DMS 273 (cell line): Measurements from ENCODE around the gene NT5DC3.

ENCODE experiments used
- DNase-seq: peaks from one replicate; lab custom pipeline; 2025; ENCODE audit not compliant: unreplicated experiment; lab: John Stamatoyannopoulos, UW

NT5DC3 gene

DNA sequence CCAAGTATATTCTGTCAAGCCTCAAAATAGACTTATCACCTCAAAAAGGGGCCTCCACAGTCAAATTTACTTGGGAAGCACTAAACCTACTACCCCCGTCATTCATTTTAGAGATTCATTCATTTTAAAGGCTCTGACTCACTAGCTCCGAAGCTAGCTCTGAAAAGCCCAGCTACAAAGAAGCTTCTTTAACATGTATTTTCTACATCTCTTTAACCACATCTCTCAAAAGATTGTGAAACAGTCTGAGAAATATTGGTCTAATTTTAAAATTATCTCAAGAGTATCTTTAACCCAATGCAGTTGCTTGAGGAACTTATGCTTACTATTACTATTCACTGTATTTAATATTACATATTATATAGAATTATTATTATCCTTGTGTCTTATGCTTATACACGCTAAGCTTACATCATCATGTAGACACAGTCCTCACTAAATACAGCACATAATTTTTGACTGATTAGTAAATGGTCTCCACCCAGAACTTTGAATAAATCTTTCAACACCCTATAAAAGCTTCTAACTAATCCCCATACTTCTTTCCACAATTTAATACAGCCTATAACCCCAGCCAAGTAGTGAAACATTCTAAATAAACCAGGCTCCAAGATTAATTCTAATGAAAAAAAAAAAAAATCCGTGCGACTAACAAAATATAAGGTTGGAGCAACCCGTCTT lies 7.8 kb downstream of the NT5DC3 start:
- no peak for DNase-seq

DNA sequence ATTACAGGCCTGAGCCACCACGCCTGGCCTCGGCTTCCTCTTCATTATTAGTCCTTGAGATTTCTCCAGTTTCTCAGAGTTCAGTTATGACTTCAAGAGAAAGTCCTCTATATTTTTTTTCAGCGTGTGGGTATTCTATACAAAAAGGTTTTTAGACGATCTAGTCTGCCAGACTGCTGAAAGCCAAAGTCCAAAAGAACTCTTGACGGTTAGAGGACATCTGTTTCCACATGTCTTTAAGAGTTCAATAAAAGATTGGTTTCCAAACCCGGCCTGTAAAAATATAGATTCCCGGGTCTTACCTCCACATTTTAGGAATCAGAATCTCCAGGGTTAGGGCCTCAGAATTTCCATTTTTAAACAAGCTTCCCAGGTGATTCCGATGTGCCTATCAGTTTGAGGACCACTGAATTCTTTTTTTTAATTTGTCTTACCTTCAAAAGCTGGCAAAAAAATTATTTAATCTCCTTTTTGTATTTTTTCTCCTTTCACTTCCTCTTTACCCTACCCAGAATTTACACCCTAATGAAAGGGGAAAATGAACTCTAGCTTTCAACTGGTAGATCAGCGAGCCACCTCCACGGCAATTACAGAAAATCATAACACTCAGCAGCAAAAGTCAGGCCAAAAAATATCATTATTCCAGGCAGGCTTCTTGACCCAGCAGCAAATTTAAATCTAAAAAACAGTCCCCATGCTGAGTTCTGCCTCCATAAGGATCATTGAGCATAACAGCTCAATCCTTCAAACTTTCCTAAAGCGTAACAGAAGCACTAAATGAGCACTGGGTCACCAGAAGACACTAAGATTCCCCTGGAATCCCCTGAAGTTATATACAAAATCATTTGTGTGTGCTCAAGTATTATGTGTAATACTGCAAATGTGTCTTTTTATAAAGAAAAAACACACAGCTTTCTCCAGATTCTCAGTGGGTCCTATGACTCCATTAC lies 8.7 kb downstream of the NT5DC3 start:
- no peak for DNase-seq

DNA sequence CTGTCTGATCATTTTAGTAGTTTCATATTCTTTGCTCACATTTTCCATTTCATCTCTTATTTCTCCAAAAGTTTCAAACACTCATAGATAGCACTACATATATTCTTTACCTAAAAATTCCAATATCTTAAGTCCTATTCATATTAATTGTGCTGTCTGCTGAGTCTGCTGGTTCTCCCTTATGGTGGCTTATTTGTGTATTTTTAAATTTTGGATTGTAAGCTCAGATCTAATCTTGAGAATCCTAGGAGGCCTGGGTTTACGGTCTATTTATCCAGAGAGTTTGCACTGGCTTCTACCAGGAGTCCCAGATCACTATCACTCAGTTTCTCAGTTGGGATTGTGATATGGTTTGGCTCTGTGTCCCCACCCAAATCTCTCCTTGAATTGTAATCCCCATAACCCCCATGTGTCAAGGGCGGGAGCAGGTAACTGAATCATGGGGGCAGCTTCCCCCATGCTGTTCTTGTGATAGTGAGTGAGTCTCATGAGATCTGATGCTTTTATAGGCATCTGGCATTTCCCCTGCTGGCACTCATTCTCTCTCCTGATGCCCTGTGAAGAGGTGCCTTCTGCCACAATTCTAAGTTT lies 10.2 kb downstream of the NT5DC3 start:
- DNase-seq: peak; percentile 33

DNA sequence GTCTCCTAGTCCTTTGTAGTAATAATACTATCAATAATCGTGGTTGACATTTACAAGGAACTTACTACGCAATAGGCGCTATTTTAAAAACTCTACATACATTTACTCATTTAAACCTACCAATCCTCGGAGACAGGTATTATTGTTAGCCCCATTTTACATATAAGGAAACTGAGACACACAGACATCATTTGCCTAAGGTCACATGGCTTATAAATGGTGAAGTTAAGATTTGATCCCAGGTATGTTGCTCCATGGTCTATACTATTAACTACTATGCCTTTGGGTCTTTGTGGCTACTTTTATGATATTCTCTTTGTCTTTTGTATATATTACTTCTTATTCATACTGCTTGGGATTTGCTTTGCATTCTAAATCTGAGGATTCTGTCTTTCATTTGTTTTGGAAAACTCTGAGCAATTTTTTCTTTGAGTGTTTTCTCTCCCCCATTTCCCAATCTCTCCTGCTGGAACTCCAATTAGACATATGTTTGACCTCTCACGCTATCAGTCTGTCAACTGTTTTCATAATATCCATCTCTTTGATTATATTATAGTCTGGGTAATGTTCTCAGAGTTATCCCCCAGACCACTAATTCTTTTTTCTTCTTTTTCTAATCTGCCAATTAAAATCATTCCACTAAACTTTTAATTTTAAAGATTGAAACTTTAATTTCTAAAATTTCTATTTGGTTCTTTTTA lies 10.9 kb downstream of the NT5DC3 start:
- DNase-seq: no peak

DNA sequence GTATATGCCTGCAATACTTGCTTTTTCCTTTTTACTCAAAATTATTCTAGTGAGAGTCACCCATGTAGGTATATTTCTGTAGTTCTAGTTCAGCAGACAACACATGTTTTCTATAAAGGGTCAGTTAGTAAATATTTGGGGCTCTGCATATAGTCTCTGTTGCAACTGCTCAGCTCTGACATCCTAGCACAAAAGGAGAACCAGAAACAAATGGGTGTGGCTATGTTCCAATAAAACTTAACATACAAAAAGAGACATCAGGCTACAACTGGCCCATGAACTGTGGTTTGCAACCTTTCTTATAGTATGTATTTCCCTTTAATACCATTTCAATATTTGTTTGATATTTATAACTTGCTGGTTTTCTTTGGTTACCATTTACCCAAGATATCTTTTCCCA lies 11.9 kb downstream of the NT5DC3 start:
- no peak for DNase-seq

DNA sequence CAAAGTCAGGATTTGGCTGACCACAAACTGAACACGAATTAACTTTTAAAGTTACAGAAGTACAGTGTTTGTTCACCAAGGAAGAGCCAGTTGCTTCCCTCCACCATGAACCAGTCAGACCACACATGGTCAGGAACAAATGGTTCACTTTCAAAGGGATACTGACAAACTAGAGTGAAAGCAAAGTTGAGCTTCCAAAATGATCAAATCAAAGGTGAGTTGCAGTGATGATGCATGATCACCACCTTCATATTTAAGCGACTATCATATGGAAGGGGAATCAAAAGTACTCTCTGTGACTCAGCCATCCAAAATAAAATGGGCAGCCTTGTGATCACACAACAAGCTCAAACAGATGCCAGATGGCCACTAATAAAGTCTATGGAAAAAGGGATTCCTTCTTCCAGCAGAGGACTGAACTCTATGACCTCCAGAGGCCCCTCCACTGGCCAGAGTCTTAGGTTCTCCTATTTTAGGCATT lies 13.1 kb downstream of the NT5DC3 start:
- DNase-seq: peak; percentile 61

DNA sequence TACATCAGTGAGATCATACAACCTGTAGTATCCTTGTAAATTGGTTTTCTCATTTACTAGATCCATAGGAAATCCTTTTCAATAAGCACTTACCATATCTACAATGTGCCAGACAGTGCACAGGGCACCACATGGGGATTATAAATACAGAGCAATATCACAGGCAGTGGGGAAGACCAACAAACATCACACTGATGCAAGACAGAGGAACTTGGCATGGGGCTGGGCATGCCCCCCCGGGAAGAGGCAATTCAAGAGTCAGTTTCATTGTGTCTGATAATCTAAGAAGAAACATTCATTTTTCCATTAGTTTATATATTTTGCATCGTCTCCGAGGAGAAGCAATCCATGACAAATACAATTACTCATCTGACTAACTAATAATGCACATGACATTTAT lies 16.2 kb downstream of the NT5DC3 start:
- no peak for DNase-seq

DNA sequence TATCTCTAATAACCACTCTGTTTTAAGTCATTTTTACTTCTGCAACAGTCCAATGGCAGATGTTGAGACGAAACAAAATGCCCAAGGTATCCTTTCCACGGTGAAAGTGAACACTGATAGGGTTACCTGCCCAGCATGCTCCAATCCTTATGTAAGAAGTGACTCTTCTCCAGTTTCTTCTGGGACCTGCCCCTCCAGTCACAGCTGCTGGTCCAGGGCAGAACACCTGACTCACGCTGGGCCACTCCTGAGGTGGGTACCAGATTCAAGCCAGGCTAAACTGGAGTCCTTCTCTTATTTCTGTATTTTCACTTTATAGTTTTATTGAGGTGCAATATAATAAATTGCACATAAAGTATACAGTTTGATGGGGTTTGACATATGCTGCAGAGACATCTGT lies 16.7 kb downstream of the NT5DC3 start:
- DNase-seq: no peak

DNA sequence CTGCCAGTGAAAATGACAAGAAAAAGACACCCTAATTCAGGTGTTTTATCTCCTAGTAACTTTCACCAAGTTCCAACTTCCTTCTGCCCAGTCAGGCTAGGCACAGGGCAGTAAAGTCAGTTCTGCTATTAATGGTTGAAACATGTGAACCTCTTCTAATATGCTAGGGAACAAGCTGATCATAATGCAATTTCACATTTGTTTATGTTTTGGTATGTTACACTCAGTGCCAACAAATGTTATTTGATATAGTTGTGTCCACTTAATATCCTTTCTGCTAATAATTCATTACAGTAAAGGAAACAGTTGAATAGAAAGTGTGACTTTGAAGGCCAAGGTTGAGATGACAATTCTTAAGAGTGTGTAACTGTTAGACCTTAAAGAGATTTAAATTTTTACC lies 17.2 kb downstream of the NT5DC3 start:
- no peak for DNase-seq

DNA sequence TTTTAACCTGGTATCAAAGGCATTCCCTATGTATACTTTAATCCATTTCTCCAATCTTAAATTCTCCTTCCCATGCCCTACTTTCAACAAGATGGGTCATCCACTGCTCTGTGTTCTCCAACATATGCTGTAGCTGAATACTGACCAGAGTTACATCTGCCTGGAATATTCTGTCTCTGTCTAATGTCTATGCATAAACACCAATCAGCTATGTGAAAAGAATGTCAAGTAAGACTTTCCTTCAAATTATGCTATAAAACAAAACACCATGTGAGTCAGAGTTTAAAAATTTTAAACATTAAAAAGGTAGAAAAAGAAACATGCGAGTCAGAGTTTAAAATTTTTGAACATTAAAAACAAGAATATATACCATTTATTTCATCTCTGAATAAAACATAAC lies 19.3 kb downstream of the NT5DC3 start:
- DNase-seq: no peak

DNA sequence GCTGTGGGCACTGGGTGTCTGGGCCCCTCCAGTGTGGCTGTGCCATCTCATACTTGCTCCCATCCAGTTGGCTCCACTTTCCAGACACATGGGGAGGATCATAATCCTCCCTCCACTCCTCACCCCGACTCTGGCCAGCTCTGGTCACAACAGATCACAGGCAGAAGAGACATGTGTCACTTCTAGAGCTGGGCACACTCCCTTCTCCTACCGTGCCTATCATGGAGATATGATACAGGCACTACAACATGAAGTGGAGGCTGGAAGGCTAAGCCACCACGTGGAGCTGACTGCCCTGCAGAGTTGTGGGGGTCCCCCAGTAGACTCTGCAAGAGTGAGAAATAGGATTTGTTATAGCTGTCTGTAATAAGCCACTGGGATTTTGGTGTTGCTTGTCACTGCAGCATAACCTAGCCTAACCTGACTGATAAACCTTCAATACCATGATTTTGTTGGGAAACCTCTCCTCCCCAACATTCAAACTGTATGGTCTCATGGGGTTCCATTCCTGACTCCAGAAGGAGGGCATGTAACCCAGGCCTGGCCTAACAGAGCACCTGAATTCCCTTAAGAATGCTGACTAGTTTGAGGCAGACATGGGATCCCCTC lies 20.0 kb downstream of the NT5DC3 start:
- no peak for DNase-seq

DNA sequence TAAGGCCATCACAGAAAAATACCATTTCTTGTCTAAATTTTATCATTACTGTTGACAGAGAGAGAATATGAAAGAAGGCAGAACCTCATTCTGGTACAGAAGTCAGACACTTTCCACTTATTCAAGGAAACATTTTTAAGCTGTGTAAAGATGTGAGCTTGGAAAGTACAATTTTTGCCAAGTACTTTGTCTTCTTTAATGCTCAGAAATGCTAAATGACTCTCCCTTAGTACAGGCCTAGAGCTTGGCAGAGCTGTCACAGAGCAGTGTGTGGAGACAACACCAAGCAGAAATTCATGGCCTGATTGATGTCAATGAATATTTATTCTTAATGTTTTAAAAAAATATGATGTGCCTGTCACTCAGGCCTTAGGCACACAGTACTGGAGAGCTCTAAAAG lies 20.7 kb downstream of the NT5DC3 start:
- no peak for DNase-seq

DNA sequence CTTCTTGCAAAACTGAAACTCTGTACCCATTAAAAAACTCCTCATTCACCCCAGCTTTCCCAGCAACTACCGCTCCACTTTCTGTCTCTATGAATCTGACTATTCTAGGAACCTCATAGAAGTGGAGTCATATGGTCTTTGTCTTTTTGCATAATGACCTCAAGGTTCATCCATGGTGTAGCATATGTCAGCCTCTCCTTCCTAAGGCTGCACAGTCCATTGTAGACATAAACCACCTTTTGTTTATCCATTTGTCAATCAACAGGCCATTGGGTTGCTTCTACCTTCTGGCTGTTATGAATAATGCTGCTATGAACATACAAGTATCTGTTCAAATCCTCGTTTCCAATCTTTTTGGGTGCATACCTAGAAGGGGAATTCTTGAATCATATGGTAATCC lies 21.1 kb downstream of the NT5DC3 start:
- peak; percentile 17 for DNase-seq

DNA sequence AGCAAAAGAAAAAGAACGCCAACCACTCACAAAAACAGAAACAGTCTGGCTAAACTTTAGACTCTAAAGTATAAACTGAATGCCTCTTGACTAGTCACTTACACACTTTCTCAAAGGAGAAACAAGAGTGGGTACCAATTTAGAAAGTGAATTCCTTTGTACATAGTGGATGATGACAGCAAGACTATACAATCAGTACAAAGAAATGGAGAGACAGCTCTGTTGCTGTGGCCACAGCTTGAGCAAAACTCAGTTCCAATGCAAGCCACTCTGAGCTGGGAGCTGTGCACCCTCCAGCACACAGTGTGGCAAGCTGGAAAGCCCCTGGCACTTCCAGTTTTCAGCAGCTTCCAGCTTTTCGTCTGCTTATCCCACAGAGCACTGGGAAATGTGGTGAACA lies 21.7 kb downstream of the NT5DC3 start:
- no peak for DNase-seq

DNA sequence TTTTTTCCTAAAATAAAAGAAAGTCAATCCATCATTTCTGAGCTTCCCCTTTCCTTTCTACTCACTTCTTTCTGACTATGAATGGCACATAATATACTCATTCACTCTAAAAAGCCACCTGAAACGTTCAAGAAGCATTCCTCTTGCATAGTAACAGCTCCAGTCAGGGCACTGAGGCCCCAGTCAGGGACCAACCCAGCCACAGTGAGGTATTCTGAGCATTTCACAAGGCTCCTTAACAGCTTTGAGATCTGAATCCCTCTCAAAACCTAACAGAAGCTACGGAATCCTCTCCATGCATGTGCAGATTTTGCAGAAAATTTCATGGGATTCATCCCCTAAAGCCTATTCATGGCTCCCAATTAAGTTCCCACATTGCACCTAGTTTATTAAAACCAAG lies 23.2 kb downstream of the NT5DC3 start:
- no peak for DNase-seq

DNA sequence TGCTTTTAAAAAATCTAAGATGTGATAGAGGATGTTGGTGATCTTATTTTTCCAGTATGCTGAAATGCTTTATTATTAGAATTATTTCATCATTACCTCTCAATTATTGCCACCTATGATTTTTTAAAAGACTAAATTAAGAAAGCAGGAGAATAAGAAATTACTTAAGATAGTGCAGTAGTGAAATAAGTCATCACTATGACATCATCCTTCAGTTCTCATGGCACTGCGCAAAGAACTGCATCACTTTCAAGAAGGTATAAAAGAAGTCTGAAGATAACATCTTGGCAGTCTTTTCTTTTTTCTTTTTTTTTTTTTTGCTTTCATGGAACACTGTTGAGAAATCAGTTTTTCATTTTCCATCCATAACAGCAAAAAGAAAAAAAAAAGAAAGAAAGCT lies 24.4 kb downstream of the NT5DC3 start:
- DNase-seq: no peak

DNA sequence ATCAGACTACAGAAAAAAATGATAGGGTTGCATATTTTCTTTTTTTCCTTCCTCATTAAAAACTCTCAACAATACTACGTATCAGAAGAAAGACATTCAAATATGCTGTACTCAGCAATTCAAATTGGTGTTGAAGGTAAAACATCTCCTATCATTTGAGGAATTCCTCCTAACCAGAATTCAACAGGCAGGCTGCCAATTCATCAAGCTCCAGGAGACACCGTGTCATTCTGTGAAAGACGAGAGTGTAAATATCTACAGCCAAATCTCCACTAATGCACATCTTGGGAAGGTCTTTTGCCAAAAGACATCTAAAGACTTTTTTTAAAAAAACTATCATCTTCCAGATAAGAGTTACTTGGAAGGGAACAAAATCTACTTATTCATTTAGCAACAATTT lies 26.6 kb downstream of the NT5DC3 start:
- no peak for DNase-seq

DNA sequence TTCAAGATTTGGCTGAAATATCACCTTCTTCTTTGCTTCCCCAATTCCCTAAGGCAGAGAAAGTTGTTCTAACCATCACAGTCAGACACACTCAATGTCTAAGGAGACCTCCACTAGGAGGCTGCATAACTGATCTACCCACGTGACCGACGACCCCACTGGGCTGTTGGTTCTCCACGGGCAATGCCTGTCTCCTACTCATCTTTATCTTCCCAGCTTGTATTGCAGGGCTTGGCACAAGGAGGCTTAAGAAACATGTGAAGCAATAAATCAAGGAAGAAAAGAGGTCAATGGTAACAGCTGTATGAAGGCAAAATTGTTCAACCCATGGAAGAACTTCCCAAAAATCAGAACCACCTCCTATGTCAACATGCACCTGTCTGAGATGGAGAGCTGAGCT lies 27.1 kb downstream of the NT5DC3 start:
- no peak for DNase-seq

DNA sequence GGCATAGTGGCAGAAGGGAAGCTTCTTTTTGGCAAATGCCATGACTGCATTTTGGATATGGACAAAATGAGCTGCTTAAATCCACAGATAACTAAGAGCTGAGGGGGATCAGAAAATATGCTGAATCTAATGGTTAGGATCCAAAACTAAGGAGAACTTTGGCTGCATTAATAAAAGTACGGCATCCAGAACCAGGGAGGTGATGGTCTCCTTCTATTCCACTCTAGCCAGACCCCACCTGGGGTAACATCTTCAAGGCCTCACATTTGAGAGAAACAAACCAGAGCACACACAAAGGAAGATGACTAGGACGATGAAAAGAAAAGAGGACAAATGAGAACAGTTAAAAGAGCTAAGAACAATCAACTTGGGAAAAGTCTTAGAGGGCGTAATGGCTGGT lies 27.6 kb downstream of the NT5DC3 start:
- DNase-seq: no peak

DNA sequence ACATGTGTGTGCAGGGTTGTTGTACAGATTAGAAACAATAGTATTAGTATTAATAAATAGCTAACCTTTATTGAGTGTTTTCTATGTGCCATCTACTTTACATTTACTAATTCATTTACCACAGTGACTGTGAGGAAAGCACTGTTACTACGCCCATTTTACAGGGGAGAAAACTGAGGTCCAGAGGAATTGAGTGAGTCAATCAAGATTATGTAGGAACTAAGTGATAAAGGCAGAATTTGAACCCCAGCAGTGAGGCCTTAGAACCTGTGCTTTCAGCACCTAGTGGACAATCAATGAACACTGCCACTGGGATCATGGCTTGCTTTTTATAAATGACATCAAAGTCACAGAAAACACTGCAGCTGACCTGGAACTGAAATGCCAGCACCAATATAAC lies 28.2 kb downstream of the NT5DC3 start:
- DNase-seq: no peak

DNA sequence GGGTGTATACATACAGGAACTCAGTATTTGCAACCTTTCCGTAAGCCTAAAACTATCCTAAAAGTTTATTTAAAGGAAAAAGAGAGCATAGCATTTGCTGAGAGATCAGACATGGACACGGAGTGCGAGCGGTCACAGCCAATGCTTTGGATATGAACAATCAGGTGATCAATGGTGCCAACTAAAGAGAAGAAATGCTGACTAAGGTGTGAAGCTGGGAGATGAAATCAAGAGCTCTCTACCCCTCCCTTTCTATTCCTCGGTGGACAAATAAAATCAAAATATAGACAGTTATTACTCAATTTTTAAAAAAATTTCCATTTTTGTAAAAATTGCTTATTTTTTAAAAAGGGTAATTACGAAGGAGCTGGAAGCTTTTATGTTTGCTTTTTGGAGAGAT lies 29.2 kb downstream of the NT5DC3 start:
- no peak for DNase-seq
